Colonic mucosa (tissue), 4 donors: ENCODE results near the gene FBLN1. TPM values are rescaled to one million over a fixed set of nuclear protein-coding genes. Genes with fewer than 3 reads are reported as not detected.
A peak's percentile ranks its signal among the peaks of the same experiment; 100 is the strongest.

Experiments
- DNase-seq: peaks from one replicate; pipeline ENCODE4 v3.0.0-alpha.2; 2020
- H3K27ac ChIP-seq: fragments of 200-600 bp; one replicate; pipeline ENCODE4 v1.8.0; 2021
- H3K27me3 ChIP-seq: fragments of 200-600 bp; one replicate; pipeline ENCODE4 v1.8.0; 2021
- H3K36me3 ChIP-seq: fragments of 200-600 bp; one replicate; pipeline ENCODE4 v1.8.0; 2021
- H3K4me1 ChIP-seq: fragments of 200-600 bp; one replicate; pipeline ENCODE4 v1.8.0; 2021; ENCODE audit warnings: mild to moderate bottlenecking
- H3K4me3 ChIP-seq: fragments of 200-600 bp; one replicate; pipeline ENCODE4 v1.8.0; 2021
- H3K9ac ChIP-seq, 2 donors: one replicate each; pipeline ENCODE4 v1.7.0; 2013; ENCODE audit warnings: control low read depth in 2 of 2, low read depth in 2 of 2, low read length in 2 of 2
- H3K9me3 ChIP-seq: fragments of 200-600 bp; one replicate; pipeline ENCODE4 v1.8.0; 2021
- intact Hi-C: fragments of 100-400 bp; cut with DNase I; formaldehyde crosslinking; loops from one replicate; pipeline ENCODE4 v1.14.1; 2022
- total RNA-seq, 2 donors: library from RNA; stranded (reverse); fragmentation: NEBNext Ultra II Directional in 1 of 2; extraction: Animal tissue kit (Norgen Biotek cat#: 25700) in 1 of 2; gene quantifications; one replicate each; pipeline ENCODE4 v1.2.1, GENCODE V29; 2021
- TF ChIP-seq, protein P1 (sequence below): fragments of 200-600 bp; IDR thresholded peaks from one replicate; pipeline ENCODE4 v1.8.0; 2022; ENCODE audit warnings: antibody characterized with exemption, mild to moderate bottlenecking
- donor health status: healthy.
- donor health status: DM: no; HTN: no; CAD: no.
- donor health status: DM: no; HTN: no; CAD: no.

FBLN1 gene
- total RNA-seq, 2 donors from 2014 or later = 41.6 to 65.5 TPM

DNA sequence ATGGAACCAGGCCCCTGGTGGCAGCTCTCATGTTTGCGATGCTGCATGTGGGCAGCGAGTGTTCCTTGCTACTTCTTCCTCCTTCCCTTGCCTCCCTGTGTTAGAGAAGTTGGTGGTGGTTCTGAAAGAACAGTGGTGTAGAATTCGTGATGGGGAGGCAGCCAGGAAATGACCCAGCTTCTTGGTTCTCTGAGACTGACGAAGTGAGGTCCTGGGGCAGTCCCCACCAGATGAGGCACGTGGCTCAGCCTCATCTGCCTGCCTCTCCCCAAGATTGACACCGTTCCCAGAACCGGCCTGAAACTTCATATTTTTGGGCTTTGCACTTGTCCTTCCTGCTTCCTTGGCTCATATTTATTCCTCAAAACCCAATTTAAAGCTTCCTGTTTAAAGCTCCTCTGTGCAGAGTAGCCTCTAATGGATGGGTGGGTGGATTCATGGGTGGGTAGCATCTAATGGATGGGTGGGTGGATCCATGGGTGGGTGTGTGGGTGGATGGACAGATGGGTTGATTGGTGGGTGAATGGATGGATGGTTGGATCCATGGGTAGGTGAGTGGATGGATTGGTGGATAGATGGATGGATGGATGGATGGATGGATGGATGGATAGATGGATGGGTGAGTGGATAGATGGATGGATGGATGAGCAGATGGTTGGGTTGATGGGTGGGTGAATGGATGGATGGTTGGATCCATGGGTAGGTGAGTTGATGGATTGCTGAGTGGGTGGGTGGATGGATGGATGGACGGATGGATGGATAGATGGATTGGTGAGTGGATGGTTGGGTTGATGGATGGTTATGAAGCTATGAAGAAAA is 91.6 kb downstream of the FBLN1 start:
- H3K4me1 ChIP-seq = no peaks in the 10 kb centered on the region
- no peak overlapping the region for H3K27ac ChIP-seq
- intact Hi-C loops = no loop called here
- H3K36me3 ChIP-seq = no peaks in the 10 kb centered on the region
- TF ChIP-seq, protein P1, sequence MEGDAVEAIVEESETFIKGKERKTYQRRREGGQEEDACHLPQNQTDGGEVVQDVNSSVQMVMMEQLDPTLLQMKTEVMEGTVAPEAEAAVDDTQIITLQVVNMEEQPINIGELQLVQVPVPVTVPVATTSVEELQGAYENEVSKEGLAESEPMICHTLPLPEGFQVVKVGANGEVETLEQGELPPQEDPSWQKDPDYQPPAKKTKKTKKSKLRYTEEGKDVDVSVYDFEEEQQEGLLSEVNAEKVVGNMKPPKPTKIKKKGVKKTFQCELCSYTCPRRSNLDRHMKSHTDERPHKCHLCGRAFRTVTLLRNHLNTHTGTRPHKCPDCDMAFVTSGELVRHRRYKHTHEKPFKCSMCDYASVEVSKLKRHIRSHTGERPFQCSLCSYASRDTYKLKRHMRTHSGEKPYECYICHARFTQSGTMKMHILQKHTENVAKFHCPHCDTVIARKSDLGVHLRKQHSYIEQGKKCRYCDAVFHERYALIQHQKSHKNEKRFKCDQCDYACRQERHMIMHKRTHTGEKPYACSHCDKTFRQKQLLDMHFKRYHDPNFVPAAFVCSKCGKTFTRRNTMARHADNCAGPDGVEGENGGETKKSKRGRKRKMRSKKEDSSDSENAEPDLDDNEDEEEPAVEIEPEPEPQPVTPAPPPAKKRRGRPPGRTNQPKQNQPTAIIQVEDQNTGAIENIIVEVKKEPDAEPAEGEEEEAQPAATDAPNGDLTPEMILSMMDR = no peak
- H3K4me3 ChIP-seq = no peak overlapping the region
- H3K9ac ChIP-seq = no peak overlapping the region
- DNase-seq = no peak
- H3K27me3 ChIP-seq = no peaks in the 10 kb centered on the region
- H3K9me3 ChIP-seq = no peaks in the 10 kb centered on the region

GRCh38 chr22:45597460-45598192 is 94.9 kb downstream of the FBLN1 start:
- H3K4me1 ChIP-seq = no peaks in the 10 kb centered on the region
- no peak for DNase-seq
- intact Hi-C loops = no loop called here
- no peaks in the 10 kb centered on the region for H3K9me3 ChIP-seq
- TF ChIP-seq, protein P1 = no peak
- H3K9ac ChIP-seq = peak overlapping the region in 1 of 2 donors; percentile 32
- H3K27me3 ChIP-seq = no peaks in the 10 kb centered on the region
- H3K27ac ChIP-seq = no peak overlapping the region
- H3K4me3 ChIP-seq = no peak overlapping the region
- H3K36me3 ChIP-seq = no peaks in the 10 kb centered on the region

GRCh38 chr22:45598596-45599217 is 96.0 kb downstream of the FBLN1 start:
- H3K27ac ChIP-seq = no peak overlapping the region
- H3K9ac ChIP-seq = no peak overlapping the region
- H3K4me1 ChIP-seq = no peaks in the 10 kb centered on the region
- TF ChIP-seq, protein P1 = no peak
- no peak overlapping the region for H3K4me3 ChIP-seq
- H3K27me3 ChIP-seq = no peaks in the 10 kb centered on the region
- H3K9me3 ChIP-seq = no peaks in the 10 kb centered on the region
- intact Hi-C loops = no loop called here
- H3K36me3 ChIP-seq = no peaks in the 10 kb centered on the region
- no peak for DNase-seq

DNA sequence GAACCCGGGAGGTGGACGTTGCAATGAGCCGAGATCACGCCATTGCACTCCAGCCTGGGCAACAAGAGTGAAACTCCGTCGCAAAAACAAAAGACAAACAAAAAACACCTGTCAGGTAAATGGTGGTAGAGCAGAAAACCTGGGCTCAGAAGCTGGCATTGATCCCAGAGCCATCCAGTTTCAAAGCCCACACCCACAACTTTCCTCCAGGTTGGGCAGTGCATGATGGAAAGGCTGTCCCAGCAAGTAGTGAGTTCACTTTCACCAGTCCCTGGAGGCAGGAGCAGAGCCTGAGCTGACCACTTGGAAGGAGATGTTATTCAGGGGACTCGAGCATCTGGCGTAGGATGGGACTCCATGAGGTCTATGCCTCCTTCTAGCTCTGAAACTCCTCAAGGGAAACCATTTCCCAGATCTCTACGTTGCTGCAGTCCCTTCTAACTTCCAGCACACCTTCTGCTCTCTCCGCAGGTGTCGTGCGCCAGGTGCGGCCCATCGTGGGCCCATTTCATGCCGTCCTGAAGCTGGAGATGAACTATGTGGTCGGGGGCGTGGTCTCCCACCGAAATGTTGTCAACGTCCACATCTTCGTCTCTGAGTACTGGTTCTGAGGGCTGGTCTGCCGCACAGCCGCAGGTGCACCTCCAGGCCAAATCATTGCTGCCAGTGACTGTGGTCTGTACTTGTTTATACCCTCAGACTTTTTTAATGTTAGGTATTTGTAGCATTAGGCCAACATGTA is 97.3 kb downstream of the FBLN1 start:
- no peak overlapping the region for H3K4me3 ChIP-seq
- no peak overlapping the region for H3K27ac ChIP-seq
- no peaks in the 10 kb centered on the region for H3K9me3 ChIP-seq
- no peaks in the 10 kb centered on the region for H3K27me3 ChIP-seq
- intact Hi-C loops = no loop called here
- H3K4me1 ChIP-seq = no peaks in the 10 kb centered on the region
- DNase-seq = peak; percentile 61
- no peaks in the 10 kb centered on the region for H3K36me3 ChIP-seq
- TF ChIP-seq, protein P1 = no peak
- no peak overlapping the region for H3K9ac ChIP-seq
